Subcutaneous adipose tissue (tissue), 4 donors: ENCODE measurements around the gene FAM161A. TPM values are rescaled to one million over a fixed set of nuclear protein-coding genes. Genes with fewer than 3 reads are reported as not detected.

Experiments
- total RNA-seq, 4 donors: library from RNA; depleted of rRNA; stranded (reverse); fragments of >200 nt; gene quantifications; one replicate each; pipeline ENCODE4 v1.1.0, GENCODE V29; 2016
- TF ChIP-seq, protein P1 (sequence below): fragments of 450-650 bp; IDR thresholded peaks from one replicate; pipeline ENCODE4 v1.5.1; 2016; ENCODE audit warnings: low read depth, mild to moderate bottlenecking, control low read depth, antibody characterized with exemption, moderate library complexity

The FAM161A gene
- total RNA-seq, 4 donors from 2014 or later, result 1.1 to 3.6 (median 3.4) TPM

GRCh38 chr2:61853086-61853846 lies 594 bp downstream of the FAM161A start:
- TF ChIP-seq, protein P1, sequence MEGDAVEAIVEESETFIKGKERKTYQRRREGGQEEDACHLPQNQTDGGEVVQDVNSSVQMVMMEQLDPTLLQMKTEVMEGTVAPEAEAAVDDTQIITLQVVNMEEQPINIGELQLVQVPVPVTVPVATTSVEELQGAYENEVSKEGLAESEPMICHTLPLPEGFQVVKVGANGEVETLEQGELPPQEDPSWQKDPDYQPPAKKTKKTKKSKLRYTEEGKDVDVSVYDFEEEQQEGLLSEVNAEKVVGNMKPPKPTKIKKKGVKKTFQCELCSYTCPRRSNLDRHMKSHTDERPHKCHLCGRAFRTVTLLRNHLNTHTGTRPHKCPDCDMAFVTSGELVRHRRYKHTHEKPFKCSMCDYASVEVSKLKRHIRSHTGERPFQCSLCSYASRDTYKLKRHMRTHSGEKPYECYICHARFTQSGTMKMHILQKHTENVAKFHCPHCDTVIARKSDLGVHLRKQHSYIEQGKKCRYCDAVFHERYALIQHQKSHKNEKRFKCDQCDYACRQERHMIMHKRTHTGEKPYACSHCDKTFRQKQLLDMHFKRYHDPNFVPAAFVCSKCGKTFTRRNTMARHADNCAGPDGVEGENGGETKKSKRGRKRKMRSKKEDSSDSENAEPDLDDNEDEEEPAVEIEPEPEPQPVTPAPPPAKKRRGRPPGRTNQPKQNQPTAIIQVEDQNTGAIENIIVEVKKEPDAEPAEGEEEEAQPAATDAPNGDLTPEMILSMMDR, result no peak

DNA sequence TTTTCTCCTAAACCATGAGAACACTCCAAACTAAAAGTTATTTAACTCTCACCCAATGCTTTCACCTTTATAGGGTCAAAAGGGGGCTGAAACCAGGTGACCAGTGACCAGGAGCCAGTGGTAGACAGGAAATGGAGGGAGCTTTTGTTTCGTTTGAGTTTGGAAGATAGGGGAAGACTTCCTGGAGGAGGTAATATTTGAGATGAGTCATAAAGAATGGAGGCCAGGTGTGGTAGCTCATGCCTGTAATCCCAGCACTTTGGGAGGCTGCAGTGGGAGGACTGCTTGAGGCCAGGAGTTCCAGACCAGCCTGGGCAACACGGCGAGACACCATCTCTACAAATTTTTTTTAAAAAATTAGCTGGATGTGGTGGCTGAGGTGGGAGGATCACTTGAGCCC lies 8.5 kb downstream of the FAM161A start:
- TF ChIP-seq, protein P1, result no peak

GRCh38 chr2:61841286-61841685 lies 12.6 kb downstream of the FAM161A start:
- TF ChIP-seq, protein P1, result no peak

DNA sequence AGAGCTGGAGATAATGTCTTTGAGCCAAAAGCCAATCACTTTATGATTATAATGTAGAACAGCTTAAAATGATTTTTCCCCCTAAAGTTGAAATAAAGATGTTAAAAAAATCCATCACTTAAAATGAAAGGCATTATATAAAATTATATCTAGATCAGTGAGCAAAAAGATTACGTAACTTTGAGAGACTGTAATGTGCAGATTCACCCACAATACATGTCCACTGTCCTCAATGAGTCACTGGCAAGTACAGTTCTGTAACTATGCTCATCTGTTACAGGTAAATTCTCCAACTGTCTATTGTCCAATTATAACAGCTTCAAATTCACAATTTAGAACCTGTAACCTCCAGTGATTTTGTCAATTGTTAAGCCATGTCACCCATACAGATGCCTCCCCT lies 19.0 kb downstream of the FAM161A start:
- TF ChIP-seq, protein P1, result no peak

- TF ChIP-seq, protein P1, result no peak
Measured at GRCh38 chr2:61833971-61834370, 19.9 kb downstream of the FAM161A start.

DNA sequence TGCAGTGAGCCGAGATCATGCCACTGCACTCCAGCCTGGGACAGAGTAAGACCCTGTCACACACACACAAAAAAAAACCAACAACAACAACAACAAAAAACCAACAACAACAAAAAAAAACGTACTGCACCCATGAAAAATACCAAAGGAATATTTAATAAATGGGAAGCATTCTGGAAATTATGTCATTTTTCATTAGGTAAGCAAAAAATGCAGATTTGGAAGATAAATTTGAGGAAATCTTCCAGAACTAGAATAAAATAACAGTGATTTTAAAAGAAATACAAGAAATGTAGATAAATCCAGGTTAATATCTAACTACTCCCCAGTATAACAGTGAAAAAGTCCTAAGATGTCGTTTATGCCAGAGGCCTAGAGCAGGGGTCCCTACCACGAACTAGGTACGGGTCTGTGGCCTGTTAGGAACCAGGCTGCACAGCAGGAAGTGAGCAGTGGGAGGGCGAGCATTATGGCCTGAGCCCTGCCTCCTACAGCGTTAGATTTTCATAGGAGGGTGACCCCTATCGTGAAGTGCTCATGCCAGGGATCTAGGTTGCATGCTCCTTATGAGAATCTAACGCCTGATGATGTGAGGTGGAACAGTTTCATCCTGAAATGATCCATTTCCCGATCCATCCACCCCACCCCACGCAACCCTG lies 21.5 kb downstream of the FAM161A start:
- TF ChIP-seq, protein P1, result no peak

DNA sequence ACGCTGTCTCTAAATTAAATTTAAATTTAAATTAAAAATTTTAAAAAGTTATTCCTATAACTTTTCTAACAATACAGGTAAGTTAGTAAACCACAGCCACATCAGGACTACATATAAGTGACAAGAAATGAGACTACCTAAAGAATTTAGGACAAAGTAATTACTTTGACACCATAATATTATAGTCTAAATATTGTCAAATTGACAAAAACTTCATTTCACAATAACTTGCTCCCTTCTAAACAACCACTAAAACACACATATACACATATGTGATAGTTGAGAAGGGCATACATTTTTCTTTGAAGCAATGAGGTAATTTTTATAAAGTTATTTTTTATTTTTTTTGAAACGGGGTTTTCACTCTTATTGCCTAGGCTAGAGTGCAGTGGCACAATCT lies 31.6 kb downstream of the FAM161A start:
- TF ChIP-seq, protein P1, result no peak
